CD4-positive, alpha-beta memory T cell (primary cell): ENCODE measurements around the gene C6orf141. TPM values are rescaled to one million over a fixed set of nuclear protein-coding genes. Genes with fewer than 3 reads are reported as not detected.

Experiments
- CTCF ChIA-PET: fragments of 350-600 bp; sonication (Branson Sonifier 250); formaldehyde crosslinking; loops from one replicate; lab custom pipeline; 2021; ENCODE audit warnings: inconsistent platforms; ENCODE audit not compliant: partially characterized antibody; lab: Charles Lee
- POLR2A ChIA-PET: fragments of 350-600 bp; sonication (Branson Sonifier 250); formaldehyde crosslinking; loops from one replicate; lab custom pipeline; 2021; ENCODE audit not compliant: partially characterized antibody; lab: Charles Lee
- DNase-seq, 5 donors: peaks; one replicate each; pipeline versions ENCODE4 v3.0.0 to v3.0.0-alpha.2; 2020 to 2022; ENCODE audit warnings: mixed read lengths in 1 of 5
- H3K27ac ChIP-seq: one replicate; pipeline ENCODE4 v1.7.0; 2013; ENCODE audit warnings: low read depth, low read length
- H3K27me3 ChIP-seq: 2 replicates; pipeline ENCODE4 v1.7.0; 2013; ENCODE audit warnings: mild to moderate bottlenecking, low read length, moderate library complexity; ENCODE audit not compliant: insufficient read depth
- H3K36me3 ChIP-seq: 2 replicates; pipeline ENCODE4 v1.7.0; 2013; ENCODE audit warnings: mild to moderate bottlenecking, low read length, moderate library complexity; ENCODE audit not compliant: insufficient read depth
- H3K4me1 ChIP-seq: 2 replicates; pipeline ENCODE4 v1.7.0; 2013; ENCODE audit warnings: mild to moderate bottlenecking, low read length, moderate library complexity; ENCODE audit not compliant: insufficient read depth
- H3K4me3 ChIP-seq, 2 donors: one replicate each; pipeline ENCODE4 v1.7.0; 2013; ENCODE audit warnings: low read length in 2 of 2, mild to moderate bottlenecking in 1 of 2
- H3K9me3 ChIP-seq, 2 donors: one replicate each; pipeline ENCODE4 v1.7.0; 2013; ENCODE audit warnings: low read length in 2 of 2, control low read depth in 1 of 2; ENCODE audit not compliant: control insufficient read depth in 1 of 2
- H3K27ac Mint-ChIP-seq, 7 donors: one replicate each; pipeline ENCODE4 v1.8.0; 2020 to 2021; ENCODE audit warnings: mixed read lengths in 7 of 7, mild to moderate bottlenecking in 6 of 7, inconsistent platforms in 3 of 7, moderate library complexity in 3 of 7
- H3K27me3 Mint-ChIP-seq, 2 donors: one replicate each; pipeline ENCODE4 v1.8.0; 2020 to 2021; ENCODE audit warnings: mixed read lengths in 2 of 2
- H3K36me3 Mint-ChIP-seq, 2 donors: one replicate each; pipeline ENCODE4 v1.8.0; 2020 to 2021; ENCODE audit warnings: mixed read lengths in 2 of 2, inconsistent platforms in 1 of 2, mild to moderate bottlenecking in 1 of 2
- H3K4me1 Mint-ChIP-seq, 4 donors: one replicate each; pipeline ENCODE4 v1.8.0; 2020 to 2021; ENCODE audit warnings: mixed read lengths in 4 of 4, mild to moderate bottlenecking in 1 of 4
- H3K4me3 Mint-ChIP-seq, 8 donors: one replicate each; pipeline ENCODE4 v1.8.0; 2020 to 2021; ENCODE audit warnings: mixed read lengths in 8 of 8, mild to moderate bottlenecking in 7 of 8, moderate library complexity in 6 of 8, inconsistent platforms in 3 of 8
- H3K9me3 Mint-ChIP-seq, 8 donors: one replicate each; pipeline ENCODE4 v1.8.0; 2020 to 2021; ENCODE audit warnings: mixed read lengths in 8 of 8, mild to moderate bottlenecking in 5 of 8, inconsistent platforms in 3 of 8, moderate library complexity in 1 of 8
- intact Hi-C: fragments of 100-400 bp; cut with micrococcal nuclease; formaldehyde crosslinking; loops from one replicate; pipeline ENCODE4 v1.15.1; 2023
- polyA plus RNA-seq, 2 donors: library from polyadenylated mRNA; unstranded; fragments of 300-500 nt; fragmentation: Illumina TruSeq; gene quantifications; one replicate each; pipeline ENCODE4 v1.2.3, GENCODE V29; 2021
- total RNA-seq, 2 experiments: library from RNA; stranded (reverse); gene quantifications; one replicate each; pipeline ENCODE4 v1.2.3, GENCODE V29; 2021

C6orf141 gene
- not detected for total RNA-seq
- polyA plus RNA-seq = not detected

DNA sequence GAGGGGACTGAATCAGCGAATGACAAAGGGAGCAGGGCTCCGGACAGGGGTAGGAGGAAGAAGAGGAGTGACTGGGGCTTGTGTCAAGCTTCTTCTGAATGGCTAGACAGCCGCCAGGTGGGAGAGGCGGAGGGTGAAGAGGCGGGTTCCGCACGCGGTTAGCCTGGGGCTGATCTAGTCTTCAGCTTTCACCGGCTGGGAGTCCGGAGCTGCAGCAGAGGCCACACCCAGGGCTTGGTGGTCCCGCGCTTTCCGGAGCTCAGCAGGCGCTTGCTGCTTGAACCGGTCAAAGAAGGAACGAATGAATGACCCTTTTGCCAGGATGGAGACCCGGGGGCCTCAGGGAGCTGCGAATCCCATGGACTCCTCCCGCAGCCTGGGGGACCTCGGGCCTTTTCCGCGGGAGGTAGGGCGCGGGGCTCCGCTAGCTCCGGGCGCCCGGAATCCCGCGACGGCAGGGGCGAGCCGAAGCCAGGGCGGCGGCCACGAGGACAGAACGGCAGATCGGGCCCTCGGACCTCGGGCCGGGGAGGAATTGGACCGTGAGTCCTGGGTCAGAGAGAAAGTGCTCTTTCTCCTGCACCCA lies at the start of gene C6orf141:
TSS of gene C6orf141 (plus strand) at position 177 of the 586 bp plus-strand sequence. CDS start at position 302, 125 bp downstream.
- H3K4me3 Mint-ChIP-seq = peak within 1 kb of the TSS; percentile 66 to 86 (median 80)
- H3K36me3 Mint-ChIP-seq = no peaks in the 10 kb centered on the region
- CTCF ChIA-PET = no interaction called here
- H3K27ac Mint-ChIP-seq = peak within 1 kb of the TSS in 1 of 7 donors; percentile 29
- Histone ChIP-seq H3K4me1 (peaks cover 17% of the 10 kb centered on the region), H3K9me3 (no peaks in the 10 kb centered on the region), H3K36me3 (no peaks in the 10 kb centered on the region), H3K27ac (no peak within 1 kb of the TSS), H3K27me3 (no peaks in the 10 kb centered on the region), H3K4me3 (peak within 1 kb of the TSS; percentile 23 to 29)
- no peak for DNase-seq
- H3K9me3 Mint-ChIP-seq = peaks cover 0 to 2% (median 0%) of the 10 kb centered on the region in 8 donors
- intact Hi-C loops = no loop called here
- POLR2A ChIA-PET = no interaction called here
- H3K4me1 Mint-ChIP-seq = peaks cover 9 to 18% (median 15%) of the 10 kb centered on the region in 4 donors
- H3K27me3 Mint-ChIP-seq = peaks cover 7 to 26% of the 10 kb centered on the region in 2 donors

DNA sequence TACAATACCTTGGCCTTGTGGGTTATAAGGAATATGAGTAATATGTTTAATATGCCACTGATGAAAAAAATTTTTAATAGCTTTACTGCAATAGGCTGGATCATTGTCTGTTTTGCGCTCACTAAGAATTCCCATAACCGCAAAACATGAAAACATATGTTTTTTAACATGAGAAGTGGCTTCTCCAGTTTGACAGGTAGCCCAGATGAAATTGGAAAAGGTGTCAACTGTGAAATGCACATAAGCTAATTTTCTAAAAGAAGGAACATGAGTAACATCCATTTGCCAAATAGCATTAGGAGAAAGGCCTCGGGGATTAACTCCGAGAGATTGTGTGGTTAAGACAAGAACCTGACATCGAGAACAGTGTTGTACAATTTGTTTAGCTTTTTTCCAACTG lies 45.8 kb upstream of the C6orf141 start:
- Mint-ChIP-seq H3K4me3 (no peak overlapping the region), H3K27me3 (peaks cover 6 to 14% of the 10 kb centered on the region in 2 donors), H3K9me3 (peaks cover 0 to 8% (median 0%) of the 10 kb centered on the region in 8 donors), H3K27ac (no peak overlapping the region), H3K36me3 (no peaks in the 10 kb centered on the region), H3K4me1 (no peaks in the 10 kb centered on the region)
- ChIA-PET POLR2A (no interaction called here), CTCF (no interaction called here)
- Histone ChIP-seq H3K27ac (no peak overlapping the region), H3K9me3 (no peaks in the 10 kb centered on the region), H3K4me3 (no peak overlapping the region), H3K4me1 (no peaks in the 10 kb centered on the region), H3K36me3 (no peaks in the 10 kb centered on the region), H3K27me3 (no peaks in the 10 kb centered on the region)
- no peak for DNase-seq
- intact Hi-C loops = no loop called here

GRCh38 chr6:49506569-49507111 lies 43.8 kb upstream of the C6orf141 start:
- Mint-ChIP-seq H3K27ac (no peak overlapping the region), H3K4me1 (no peaks in the 10 kb centered on the region), H3K9me3 (peaks cover 0 to 8% (median 0%) of the 10 kb centered on the region in 8 donors), H3K4me3 (no peak overlapping the region), H3K27me3 (peaks cover 10 to 14% of the 10 kb centered on the region in 2 donors), H3K36me3 (no peaks in the 10 kb centered on the region)
- CTCF ChIA-PET = no interaction called here
- no peaks in the 10 kb centered on the region for H3K36me3 ChIP-seq
- POLR2A ChIA-PET = no interaction called here
- intact Hi-C loops = no loop called here
- H3K27ac ChIP-seq = no peak overlapping the region
- no peaks in the 10 kb centered on the region for H3K9me3 ChIP-seq
- no peaks in the 10 kb centered on the region for H3K4me1 ChIP-seq
- DNase-seq = no peak
- H3K4me3 ChIP-seq = no peak overlapping the region
- H3K27me3 ChIP-seq = no peaks in the 10 kb centered on the region

GRCh38 chr6:49509342-49509741 lies 41.1 kb upstream of the C6orf141 start:
- H3K27me3 ChIP-seq = no peaks in the 10 kb centered on the region
- DNase-seq = no peak
- no peaks in the 10 kb centered on the region for H3K36me3 Mint-ChIP-seq
- H3K4me1 Mint-ChIP-seq = no peaks in the 10 kb centered on the region
- no peak overlapping the region for H3K27ac Mint-ChIP-seq
- CTCF ChIA-PET = no interaction called here
- H3K36me3 ChIP-seq = no peaks in the 10 kb centered on the region
- peaks cover 0 to 8% (median 0%) of the 10 kb centered on the region in 8 donors for H3K9me3 Mint-ChIP-seq
- POLR2A ChIA-PET = no interaction called here
- H3K4me3 Mint-ChIP-seq = no peak overlapping the region
- intact Hi-C loops = no loop called here
- no peaks in the 10 kb centered on the region for H3K9me3 ChIP-seq
- no peak overlapping the region for H3K4me3 ChIP-seq
- no peak overlapping the region for H3K27ac ChIP-seq
- no peaks in the 10 kb centered on the region for H3K4me1 ChIP-seq
- H3K27me3 Mint-ChIP-seq = peaks cover 19 to 20% of the 10 kb centered on the region in 2 donors

- Mint-ChIP-seq H3K27me3 (peaks cover 13 to 15% of the 10 kb centered on the region in 2 donors), H3K36me3 (no peaks in the 10 kb centered on the region), H3K9me3 (no peaks in the 10 kb centered on the region), H3K4me1 (no peaks in the 10 kb centered on the region), H3K4me3 (no peak overlapping the region), H3K27ac (no peak overlapping the region)
- ChIA-PET CTCF (no interaction called here), POLR2A (no interaction called here)
- Histone ChIP-seq H3K4me1 (no peaks in the 10 kb centered on the region), H3K27ac (no peak overlapping the region), H3K4me3 (no peak overlapping the region), H3K27me3 (no peaks in the 10 kb centered on the region), H3K9me3 (no peaks in the 10 kb centered on the region), H3K36me3 (no peaks in the 10 kb centered on the region)
- DNase-seq = no peak
- intact Hi-C loops = no loop called here
These were observed 37.1 kb upstream of the C6orf141 start for GRCh38 chr6:49513153-49513989.

DNA sequence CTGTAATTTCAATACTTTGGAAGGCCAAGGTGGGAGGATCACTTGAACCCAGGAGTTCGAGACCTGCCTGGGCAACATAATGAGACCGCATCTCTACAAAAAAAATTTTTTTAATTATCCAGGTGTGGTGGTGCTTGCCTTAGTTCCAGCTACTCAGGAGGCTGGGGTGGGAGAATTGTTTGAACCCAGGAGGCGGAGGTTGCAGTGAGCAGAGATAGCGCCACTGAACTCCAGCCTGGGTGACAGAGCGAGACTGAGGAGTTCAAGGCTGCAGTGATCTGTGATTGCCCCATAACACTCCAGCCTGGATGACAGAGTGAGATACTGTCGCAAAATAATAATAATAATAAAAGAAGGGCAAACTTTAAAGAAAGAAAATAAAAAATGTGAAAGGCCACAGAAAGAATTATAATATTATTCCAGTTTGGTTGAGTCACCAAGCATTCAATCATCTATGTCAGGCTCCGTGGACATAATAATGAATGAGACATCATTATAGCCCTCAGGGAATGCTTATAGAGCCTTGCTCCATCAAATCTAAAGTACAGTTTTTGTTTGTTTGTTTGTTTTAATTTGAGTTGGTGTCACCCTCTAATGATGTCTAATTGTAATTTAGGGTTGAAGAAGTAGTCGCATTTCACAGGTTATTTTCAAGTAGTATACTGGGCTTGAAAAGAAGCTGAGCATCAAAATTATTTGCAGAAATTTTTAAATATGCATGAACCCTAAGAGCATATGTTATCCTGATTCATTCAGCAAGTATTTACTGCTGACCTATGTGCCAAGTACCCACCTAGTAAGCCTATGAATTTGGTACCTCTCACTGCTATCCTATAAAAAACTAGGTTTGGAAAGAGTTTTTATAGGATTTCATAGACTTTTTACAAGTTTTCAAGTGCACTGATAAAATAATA lies 35.6 kb upstream of the C6orf141 start:
- Mint-ChIP-seq H3K4me3 (no peak overlapping the region), H3K27ac (no peak overlapping the region), H3K36me3 (no peaks in the 10 kb centered on the region), H3K4me1 (no peaks in the 10 kb centered on the region), H3K27me3 (peaks cover 10 to 15% of the 10 kb centered on the region in 2 donors), H3K9me3 (no peaks in the 10 kb centered on the region)
- no peaks in the 10 kb centered on the region for H3K36me3 ChIP-seq
- H3K27me3 ChIP-seq = no peaks in the 10 kb centered on the region
- CTCF ChIA-PET = no interaction called here
- no peak for DNase-seq
- H3K27ac ChIP-seq = no peak overlapping the region
- intact Hi-C loops = no loop called here
- POLR2A ChIA-PET = no interaction called here
- no peak overlapping the region for H3K4me3 ChIP-seq
- H3K4me1 ChIP-seq = no peaks in the 10 kb centered on the region
- H3K9me3 ChIP-seq = no peaks in the 10 kb centered on the region
